HL-60 (cell line): ENCODE data around the gene DMD.

Experiments
- GABPA ChIP-seq: IDR thresholded peaks from 2 replicates; pipeline ENCODE4 v1.6.1; 2012; ENCODE audit warnings: low read depth
- POLR2AphosphoS5 ChIP-seq: IDR thresholded peaks from 2 replicates; pipeline ENCODE4 v1.6.1; 2012; ENCODE audit warnings: low read depth
- TF ChIP-seq, protein P1 (sequence below): IDR thresholded peaks from one replicate; pipeline ENCODE4 v1.5.1; 2011; ENCODE audit warnings: low read length, control low read depth, inconsistent platforms; ENCODE audit not compliant: insufficient read depth
- TF ChIP-seq, protein P2 (sequence below): IDR thresholded peaks from 2 replicates; pipeline ENCODE4 v1.6.1; 2012; ENCODE audit warnings: low read depth; ENCODE audit not compliant: insufficient replicate concordance

GRCh38 chrX:31340587-31340986, 1870.8 kb downstream of the DMD start:
- TF ChIP-seq, protein P1, sequence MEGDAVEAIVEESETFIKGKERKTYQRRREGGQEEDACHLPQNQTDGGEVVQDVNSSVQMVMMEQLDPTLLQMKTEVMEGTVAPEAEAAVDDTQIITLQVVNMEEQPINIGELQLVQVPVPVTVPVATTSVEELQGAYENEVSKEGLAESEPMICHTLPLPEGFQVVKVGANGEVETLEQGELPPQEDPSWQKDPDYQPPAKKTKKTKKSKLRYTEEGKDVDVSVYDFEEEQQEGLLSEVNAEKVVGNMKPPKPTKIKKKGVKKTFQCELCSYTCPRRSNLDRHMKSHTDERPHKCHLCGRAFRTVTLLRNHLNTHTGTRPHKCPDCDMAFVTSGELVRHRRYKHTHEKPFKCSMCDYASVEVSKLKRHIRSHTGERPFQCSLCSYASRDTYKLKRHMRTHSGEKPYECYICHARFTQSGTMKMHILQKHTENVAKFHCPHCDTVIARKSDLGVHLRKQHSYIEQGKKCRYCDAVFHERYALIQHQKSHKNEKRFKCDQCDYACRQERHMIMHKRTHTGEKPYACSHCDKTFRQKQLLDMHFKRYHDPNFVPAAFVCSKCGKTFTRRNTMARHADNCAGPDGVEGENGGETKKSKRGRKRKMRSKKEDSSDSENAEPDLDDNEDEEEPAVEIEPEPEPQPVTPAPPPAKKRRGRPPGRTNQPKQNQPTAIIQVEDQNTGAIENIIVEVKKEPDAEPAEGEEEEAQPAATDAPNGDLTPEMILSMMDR, result no peak
- TF ChIP-seq POLR2AphosphoS5 (no peak), GABPA (no peak)
- TF ChIP-seq, protein P2, sequence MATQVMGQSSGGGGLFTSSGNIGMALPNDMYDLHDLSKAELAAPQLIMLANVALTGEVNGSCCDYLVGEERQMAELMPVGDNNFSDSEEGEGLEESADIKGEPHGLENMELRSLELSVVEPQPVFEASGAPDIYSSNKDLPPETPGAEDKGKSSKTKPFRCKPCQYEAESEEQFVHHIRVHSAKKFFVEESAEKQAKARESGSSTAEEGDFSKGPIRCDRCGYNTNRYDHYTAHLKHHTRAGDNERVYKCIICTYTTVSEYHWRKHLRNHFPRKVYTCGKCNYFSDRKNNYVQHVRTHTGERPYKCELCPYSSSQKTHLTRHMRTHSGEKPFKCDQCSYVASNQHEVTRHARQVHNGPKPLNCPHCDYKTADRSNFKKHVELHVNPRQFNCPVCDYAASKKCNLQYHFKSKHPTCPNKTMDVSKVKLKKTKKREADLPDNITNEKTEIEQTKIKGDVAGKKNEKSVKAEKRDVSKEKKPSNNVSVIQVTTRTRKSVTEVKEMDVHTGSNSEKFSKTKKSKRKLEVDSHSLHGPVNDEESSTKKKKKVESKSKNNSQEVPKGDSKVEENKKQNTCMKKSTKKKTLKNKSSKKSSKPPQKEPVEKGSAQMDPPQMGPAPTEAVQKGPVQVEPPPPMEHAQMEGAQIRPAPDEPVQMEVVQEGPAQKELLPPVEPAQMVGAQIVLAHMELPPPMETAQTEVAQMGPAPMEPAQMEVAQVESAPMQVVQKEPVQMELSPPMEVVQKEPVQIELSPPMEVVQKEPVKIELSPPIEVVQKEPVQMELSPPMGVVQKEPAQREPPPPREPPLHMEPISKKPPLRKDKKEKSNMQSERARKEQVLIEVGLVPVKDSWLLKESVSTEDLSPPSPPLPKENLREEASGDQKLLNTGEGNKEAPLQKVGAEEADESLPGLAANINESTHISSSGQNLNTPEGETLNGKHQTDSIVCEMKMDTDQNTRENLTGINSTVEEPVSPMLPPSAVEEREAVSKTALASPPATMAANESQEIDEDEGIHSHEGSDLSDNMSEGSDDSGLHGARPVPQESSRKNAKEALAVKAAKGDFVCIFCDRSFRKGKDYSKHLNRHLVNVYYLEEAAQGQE, result no peak
